Ovary (tissue), 3 donors: ENCODE measurements around the gene RHOJ.

Experiments
- POLR2A ChIP-seq: fragments of 450-650 bp; IDR thresholded peaks from one replicate; pipeline ENCODE4 v1.6.1; 2017; ENCODE audit warnings: antibody characterized with exemption, mild to moderate bottlenecking, moderate library complexity
- TF ChIP-seq, protein P1 (sequence below), 3 donors: fragments of 450-650 bp in 2 of 3; fragments of 200-600 bp in 1 of 3; IDR thresholded peaks; one replicate each; pipeline versions ENCODE4 v1.5.1 to v1.8.0; 2016 to 2022; ENCODE audit warnings: antibody characterized with exemption in 3 of 3, mild to moderate bottlenecking in 1 of 3
- donor health status: DM: no; HTN: no; CAD: no.

DNA sequence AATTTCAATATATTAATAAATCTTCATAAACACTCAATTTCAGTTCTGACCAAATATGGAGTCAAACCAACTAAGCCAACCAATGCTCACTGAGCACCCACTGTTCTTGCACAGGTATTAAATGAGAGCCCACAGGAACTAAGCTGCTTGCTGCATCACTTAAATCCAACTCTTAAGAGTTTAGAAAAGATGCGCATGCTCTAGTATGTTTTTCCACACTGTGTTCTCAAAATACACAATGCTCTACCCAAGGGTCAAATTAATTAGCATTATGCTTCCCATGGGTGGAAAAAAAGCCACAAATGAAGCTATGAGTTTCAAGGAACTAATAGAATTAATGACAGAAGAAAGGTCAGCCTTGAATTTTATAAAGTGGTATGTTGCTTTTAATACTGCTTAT lies 118.2 kb downstream of the RHOJ start:
- TF ChIP-seq, protein P1, sequence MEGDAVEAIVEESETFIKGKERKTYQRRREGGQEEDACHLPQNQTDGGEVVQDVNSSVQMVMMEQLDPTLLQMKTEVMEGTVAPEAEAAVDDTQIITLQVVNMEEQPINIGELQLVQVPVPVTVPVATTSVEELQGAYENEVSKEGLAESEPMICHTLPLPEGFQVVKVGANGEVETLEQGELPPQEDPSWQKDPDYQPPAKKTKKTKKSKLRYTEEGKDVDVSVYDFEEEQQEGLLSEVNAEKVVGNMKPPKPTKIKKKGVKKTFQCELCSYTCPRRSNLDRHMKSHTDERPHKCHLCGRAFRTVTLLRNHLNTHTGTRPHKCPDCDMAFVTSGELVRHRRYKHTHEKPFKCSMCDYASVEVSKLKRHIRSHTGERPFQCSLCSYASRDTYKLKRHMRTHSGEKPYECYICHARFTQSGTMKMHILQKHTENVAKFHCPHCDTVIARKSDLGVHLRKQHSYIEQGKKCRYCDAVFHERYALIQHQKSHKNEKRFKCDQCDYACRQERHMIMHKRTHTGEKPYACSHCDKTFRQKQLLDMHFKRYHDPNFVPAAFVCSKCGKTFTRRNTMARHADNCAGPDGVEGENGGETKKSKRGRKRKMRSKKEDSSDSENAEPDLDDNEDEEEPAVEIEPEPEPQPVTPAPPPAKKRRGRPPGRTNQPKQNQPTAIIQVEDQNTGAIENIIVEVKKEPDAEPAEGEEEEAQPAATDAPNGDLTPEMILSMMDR (IDR thresholded peaks at IDR 0.05), result no peak
- TF ChIP-seq POLR2A, result no peak
